Astrocyte of the spinal cord (primary cell): ENCODE measurements around the gene RGMB.

Experiments used
- DNase-seq: peaks from one replicate; pipeline ENCODE4 v3.0.0; 2011; ENCODE audit warnings: low read depth, low spot score
- H3K4me3 ChIP-seq: 2 replicates; pipeline ENCODE4 v1.5.1; 2011; ENCODE audit warnings: low read depth, mild to moderate bottlenecking, low read length, moderate library complexity
- in situ Hi-C: cut with HindIII; loops from 2 replicates; pipeline ENCODE4 v1.10.0; 2017; ENCODE audit warnings: low sequenced_read_pairs
- TF ChIP-seq, protein P1 (sequence below): IDR thresholded peaks from 2 replicates; pipeline ENCODE4 v1.5.1; 2012; ENCODE audit warnings: low read depth, mild to moderate bottlenecking, low read length, inconsistent platforms

Gene RGMB

DNA sequence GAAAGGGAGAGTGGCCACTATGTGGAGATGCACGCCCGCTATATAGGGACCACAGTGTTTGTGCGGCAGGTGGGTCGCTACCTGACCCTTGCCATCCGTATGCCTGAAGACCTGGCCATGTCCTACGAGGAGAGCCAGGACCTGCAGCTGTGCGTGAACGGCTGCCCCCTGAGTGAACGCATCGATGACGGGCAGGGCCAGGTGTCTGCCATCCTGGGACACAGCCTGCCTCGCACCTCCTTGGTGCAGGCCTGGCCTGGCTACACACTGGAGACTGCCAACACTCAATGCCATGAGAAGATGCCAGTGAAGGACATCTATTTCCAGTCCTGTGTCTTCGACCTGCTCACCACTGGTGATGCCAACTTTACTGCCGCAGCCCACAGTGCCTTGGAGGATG lies 19.8 kb downstream of the RGMB start:
- TF ChIP-seq, protein P1, sequence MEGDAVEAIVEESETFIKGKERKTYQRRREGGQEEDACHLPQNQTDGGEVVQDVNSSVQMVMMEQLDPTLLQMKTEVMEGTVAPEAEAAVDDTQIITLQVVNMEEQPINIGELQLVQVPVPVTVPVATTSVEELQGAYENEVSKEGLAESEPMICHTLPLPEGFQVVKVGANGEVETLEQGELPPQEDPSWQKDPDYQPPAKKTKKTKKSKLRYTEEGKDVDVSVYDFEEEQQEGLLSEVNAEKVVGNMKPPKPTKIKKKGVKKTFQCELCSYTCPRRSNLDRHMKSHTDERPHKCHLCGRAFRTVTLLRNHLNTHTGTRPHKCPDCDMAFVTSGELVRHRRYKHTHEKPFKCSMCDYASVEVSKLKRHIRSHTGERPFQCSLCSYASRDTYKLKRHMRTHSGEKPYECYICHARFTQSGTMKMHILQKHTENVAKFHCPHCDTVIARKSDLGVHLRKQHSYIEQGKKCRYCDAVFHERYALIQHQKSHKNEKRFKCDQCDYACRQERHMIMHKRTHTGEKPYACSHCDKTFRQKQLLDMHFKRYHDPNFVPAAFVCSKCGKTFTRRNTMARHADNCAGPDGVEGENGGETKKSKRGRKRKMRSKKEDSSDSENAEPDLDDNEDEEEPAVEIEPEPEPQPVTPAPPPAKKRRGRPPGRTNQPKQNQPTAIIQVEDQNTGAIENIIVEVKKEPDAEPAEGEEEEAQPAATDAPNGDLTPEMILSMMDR, result no peak
- DNase-seq, result no peak
- in situ Hi-C loops, result no loop called here
- H3K4me3 ChIP-seq, result no peak overlapping the region

DNA sequence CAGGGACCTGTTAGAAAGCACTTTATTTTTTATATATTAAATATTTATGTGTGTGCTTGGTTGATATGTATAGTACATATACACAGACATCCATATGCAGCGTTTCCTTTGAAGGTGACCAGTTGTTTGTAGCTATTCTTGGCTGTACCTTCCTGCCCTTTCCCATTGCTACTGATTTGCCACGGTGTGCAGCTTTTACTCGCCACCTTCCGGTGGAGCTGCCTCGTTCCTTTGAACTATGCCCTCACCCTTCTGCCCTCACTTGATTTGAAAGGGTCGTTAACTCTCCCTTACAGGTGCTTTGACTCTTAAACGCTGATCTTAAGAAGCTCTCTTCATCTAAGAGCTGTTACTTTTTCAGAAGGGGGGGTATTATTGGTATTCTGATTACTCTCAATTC lies 20.5 kb downstream of the RGMB start:
- no peak for DNase-seq
- TF ChIP-seq, protein P1, result no peak
- no peak overlapping the region for H3K4me3 ChIP-seq
- in situ Hi-C loops, result no loop called here

DNA sequence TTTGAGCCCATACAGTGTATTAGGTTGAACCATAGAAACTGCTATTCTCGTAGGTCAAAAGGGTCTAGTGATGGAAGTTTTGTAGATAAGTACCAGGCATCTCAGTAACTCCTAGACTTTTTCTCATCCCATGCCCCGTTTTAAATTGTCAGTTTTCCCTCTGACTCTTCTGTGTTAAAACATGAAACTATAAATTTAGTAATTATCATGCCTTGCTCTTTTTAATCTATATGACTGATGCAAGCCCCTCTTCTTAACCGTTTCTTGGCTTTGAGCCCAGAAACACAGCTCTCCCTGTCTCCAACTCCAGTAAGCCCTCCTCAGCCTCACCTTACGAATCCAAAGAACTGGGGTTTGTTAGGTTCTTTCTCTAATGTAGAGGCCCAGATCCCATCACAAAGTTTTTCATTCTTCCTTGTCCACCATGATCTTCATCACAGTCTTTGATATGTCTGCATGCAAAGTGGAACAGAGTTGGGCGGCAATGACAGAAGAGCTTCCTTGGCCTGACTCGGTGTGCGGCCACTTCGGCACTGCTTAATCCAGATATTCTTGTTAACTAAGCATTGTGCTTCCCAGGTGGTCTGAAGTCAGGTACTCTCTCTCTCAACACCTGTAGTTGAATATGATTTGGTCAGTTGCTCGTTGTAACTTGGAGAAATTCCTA lies 21.1 kb downstream of the RGMB start:
- TF ChIP-seq, protein P1, result no peak
- no peak for DNase-seq
- H3K4me3 ChIP-seq, result no peak overlapping the region
- in situ Hi-C loops, result no loop called here

DNA sequence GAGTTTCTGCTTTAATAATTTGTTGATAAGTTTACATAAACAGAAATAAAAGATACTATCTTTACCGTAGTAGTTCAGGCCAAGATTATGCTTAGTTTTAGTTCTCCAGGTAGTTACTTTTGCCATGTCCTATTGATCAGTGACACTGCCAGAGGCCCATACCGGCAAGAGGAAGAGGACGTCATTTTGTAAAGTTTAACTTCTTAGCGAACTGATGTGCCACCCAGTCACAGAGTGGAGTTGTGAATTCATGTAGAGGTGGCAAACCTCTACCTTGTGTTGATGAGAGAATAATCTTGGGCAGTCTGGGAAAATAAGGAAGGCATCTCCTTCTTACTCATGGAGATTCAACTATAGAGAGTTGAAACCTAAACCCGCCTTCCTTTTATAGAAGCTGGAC lies 21.8 kb downstream of the RGMB start:
- TF ChIP-seq, protein P1, result no peak
- in situ Hi-C loops, result no loop called here
- no peak for DNase-seq
- H3K4me3 ChIP-seq, result no peak overlapping the region

DNA sequence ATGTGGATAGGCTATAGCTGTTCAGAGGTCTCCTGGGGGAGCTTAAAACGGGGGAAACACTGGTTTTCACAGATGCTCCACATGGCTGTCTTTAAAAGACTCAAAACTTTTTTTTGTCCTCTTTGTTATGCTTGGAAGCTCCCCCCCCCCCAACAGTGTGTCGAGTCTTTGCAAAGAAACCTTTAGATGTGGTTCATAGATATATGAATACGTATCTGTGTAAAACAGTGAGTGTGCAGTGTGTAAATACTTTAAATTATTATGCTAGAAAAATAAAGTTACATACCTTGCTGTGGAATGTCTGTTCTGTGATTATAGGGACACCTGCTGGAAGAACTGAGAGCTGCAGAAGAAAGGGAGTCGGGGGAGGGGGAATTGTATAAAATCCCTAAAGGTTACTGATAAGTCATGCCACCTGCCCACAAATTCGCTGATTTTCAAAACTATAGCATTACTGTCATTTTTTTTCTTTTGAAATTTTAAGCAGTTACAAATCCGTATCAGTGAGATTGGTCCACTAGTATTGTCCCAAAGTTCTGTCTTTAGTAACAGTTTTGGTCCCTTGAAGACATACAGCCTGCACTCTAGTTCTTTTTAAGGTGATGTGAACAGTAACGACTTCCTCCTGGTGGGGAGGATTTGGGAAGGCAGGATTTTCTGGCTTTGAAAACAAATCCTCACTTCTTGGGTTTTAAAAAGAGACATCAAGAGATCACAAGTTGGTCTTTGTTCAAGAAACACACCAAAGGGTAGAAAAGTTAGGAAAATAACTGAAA lies 22.9 kb downstream of the RGMB start:
- TF ChIP-seq, protein P1, result peak; percentile 82
- H3K4me3 ChIP-seq, result no peak overlapping the region
- peak; percentile 81 for DNase-seq
- in situ Hi-C loops, result no loop called here

DNA sequence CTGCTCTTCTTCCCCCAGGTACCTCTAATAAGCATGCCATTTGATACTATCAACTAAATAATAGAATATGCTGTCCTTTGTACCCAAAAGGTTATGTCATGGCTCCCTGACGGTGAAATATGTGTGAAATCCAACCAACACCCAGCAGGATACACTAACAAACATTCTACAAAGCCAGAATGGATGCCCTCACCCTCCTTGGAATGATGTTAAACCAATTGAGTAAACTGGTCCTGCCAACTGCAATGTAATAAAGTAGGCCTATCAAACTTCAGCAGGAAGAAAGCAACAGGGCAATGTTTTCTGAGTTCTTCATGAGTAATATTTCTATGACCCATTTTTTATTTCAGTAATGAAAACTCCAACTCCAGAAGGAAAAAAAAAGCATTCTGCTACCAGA lies 24.9 kb downstream of the RGMB start:
- in situ Hi-C loops, result no loop called here
- no peak overlapping the region for H3K4me3 ChIP-seq
- TF ChIP-seq, protein P1, result no peak
- no peak for DNase-seq
